Trophoblast cell (in vitro differentiated cells and primary cell): ENCODE results near the gene ARRDC1.

Experiments used
- DNase-seq, 2 donors: peaks; one replicate each; pipeline ENCODE4 v3.0.0-alpha.2; 2016
- H2AFZ ChIP-seq: 2 replicates; pipeline ENCODE4 v1.6.1; 2013; ENCODE audit warnings: low read length, moderate library complexity, mild to moderate bottlenecking; ENCODE audit not compliant: insufficient read depth, poor library complexity
- H2AK5ac ChIP-seq: 2 replicates; pipeline ENCODE4 v1.6.1; 2013; ENCODE audit warnings: mild to moderate bottlenecking, low read length
- H2BK120ac ChIP-seq: 2 replicates; pipeline ENCODE4 v1.6.1; 2013; ENCODE audit warnings: low read length, mild to moderate bottlenecking, moderate library complexity; ENCODE audit not compliant: insufficient read depth, poor library complexity
- H2BK12ac ChIP-seq: 2 replicates; pipeline ENCODE4 v1.6.1; 2013; ENCODE audit warnings: mild to moderate bottlenecking, low read length, moderate library complexity
- H2BK5ac ChIP-seq: 2 replicates; pipeline ENCODE4 v1.6.1; 2013; ENCODE audit warnings: low read length, low read depth, moderate library complexity, mild to moderate bottlenecking; ENCODE audit not compliant: poor library complexity
- H3K14ac ChIP-seq: 2 replicates; pipeline ENCODE4 v1.6.1; 2013; ENCODE audit warnings: mild to moderate bottlenecking, low read length
- H3K18ac ChIP-seq: 2 replicates; pipeline ENCODE4 v1.6.1; 2013; ENCODE audit warnings: mild to moderate bottlenecking, low read length
- H3K23ac ChIP-seq: 2 replicates; pipeline ENCODE4 v1.6.1; 2013; ENCODE audit warnings: low read length
- H3K27ac ChIP-seq: 2 replicates; pipeline ENCODE4 v1.5.1; 2013; ENCODE audit warnings: low read depth, mild to moderate bottlenecking, inconsistent platforms, low read length, moderate library complexity
- H3K27me3 ChIP-seq: 2 replicates; pipeline ENCODE4 v1.6.1; 2013; ENCODE audit warnings: inconsistent platforms, mild to moderate bottlenecking, low read length, moderate library complexity; ENCODE audit not compliant: insufficient read depth
- H3K36me3 ChIP-seq, 2 experiments: 1 replicate in 1 of 2; 2 replicates in 1 of 2; pipeline ENCODE4 v1.6.1; 2013; ENCODE audit warnings: low read length in 2 of 2, mild to moderate bottlenecking in 2 of 2, moderate library complexity in 1 of 2; ENCODE audit not compliant: insufficient read depth in 2 of 2, control insufficient read depth in 1 of 2
- H3K4ac ChIP-seq: 2 replicates; pipeline ENCODE4 v1.6.1; 2013; ENCODE audit warnings: low read depth, mild to moderate bottlenecking, low read length, moderate library complexity
- H3K4me1 ChIP-seq, 2 experiments: 1 replicate in 1 of 2; 2 replicates in 1 of 2; pipeline ENCODE4 v1.6.1; 2013; ENCODE audit warnings: low read length in 2 of 2, mild to moderate bottlenecking in 2 of 2, moderate library complexity in 1 of 2; ENCODE audit not compliant: insufficient read depth in 2 of 2, control insufficient read depth in 1 of 2
- H3K4me2 ChIP-seq: 2 replicates; pipeline ENCODE4 v1.6.1; 2013; ENCODE audit warnings: inconsistent platforms, mild to moderate bottlenecking, low read length, moderate library complexity
- H3K4me3 ChIP-seq: 2 replicates; pipeline ENCODE4 v1.5.1; 2013; ENCODE audit warnings: mild to moderate bottlenecking, low read depth, low read length, inconsistent platforms
- H3K79me1 ChIP-seq: one replicate; pipeline ENCODE4 v1.6.1; 2013; ENCODE audit warnings: low read length
- H3K79me2 ChIP-seq: 2 replicates; pipeline ENCODE4 v1.6.1; 2013; ENCODE audit warnings: low read length, mild to moderate bottlenecking; ENCODE audit not compliant: control insufficient read depth, insufficient read depth, poor library complexity
- H3K9ac ChIP-seq: 2 replicates; pipeline ENCODE4 v1.6.1; 2013; ENCODE audit warnings: mild to moderate bottlenecking, low read length
- H3K9me3 ChIP-seq: 2 replicates; pipeline ENCODE4 v1.6.1; 2013; ENCODE audit warnings: low read depth, mild to moderate bottlenecking, control low read depth, inconsistent platforms, low read length; ENCODE audit not compliant: insufficient read depth
- H4K12ac ChIP-seq: 2 replicates; pipeline ENCODE4 v1.6.1; 2013; ENCODE audit warnings: low read depth, mild to moderate bottlenecking, low read length, moderate library complexity
- H4K8ac ChIP-seq: 2 replicates; pipeline ENCODE4 v1.6.1; 2013; ENCODE audit warnings: low read depth, mild to moderate bottlenecking, low read length, moderate library complexity
- H4K91ac ChIP-seq: one replicate; pipeline ENCODE4 v1.6.1; 2013; ENCODE audit warnings: low read depth, mild to moderate bottlenecking, low read length, moderate library complexity
- WGBS: extraction: QIAGEN DNeasy Blood & Tissue Kit; methylation state at CpG from one replicate; pipeline ENCODE4 v1.1.7; 2013; ENCODE audit warnings: missing lambda C conversion rate; ENCODE audit not compliant: insufficient read length, insufficient coverage; ENCODE audit errors: extremely low coverage; 5-methylcytosine and 5-hydroxymethylcytosine counted together

Gene ARRDC1

GRCh38 chr9:137614631-137615386, 9.3 kb downstream of the ARRDC1 start:
- Histone ChIP-seq H3K4ac (no peak overlapping the region), H3K4me3 (no peak overlapping the region), H2BK12ac (no peak overlapping the region), H4K91ac (no peak overlapping the region), H3K9me3 (peaks cover 1% of the 10 kb centered on the region), H3K27ac (no peak overlapping the region), H3K36me3 (peaks cover 31 to 33% of the 10 kb centered on the region in 2 experiments), H2BK120ac (no peak overlapping the region), H3K4me1 (peaks cover 23 to 29% of the 10 kb centered on the region in 2 experiments), H4K12ac (no peak overlapping the region), H2AK5ac (no peak overlapping the region), H3K9ac (no peak overlapping the region), H3K23ac (no peak overlapping the region), H3K4me2 (no peak overlapping the region), H3K14ac (no peak overlapping the region), H3K18ac (no peak overlapping the region), H2AFZ (no peak overlapping the region), H3K79me1 (peaks cover 29% of the 10 kb centered on the region), H4K8ac (no peak overlapping the region), H3K79me2 (peaks cover 12% of the 10 kb centered on the region), H2BK5ac (no peak overlapping the region), H3K27me3 (no peaks in the 10 kb centered on the region)
- WGBS, result no CpG with 5 or more reads among the region's 25 CpGs
- no peak for DNase-seq

GRCh38 chr9:137615387-137615871, 9.9 kb downstream of the ARRDC1 start:
- Histone ChIP-seq H2BK120ac (no peak overlapping the region), H3K27me3 (no peaks in the 10 kb centered on the region), H3K4ac (no peak overlapping the region), H3K36me3 (peaks cover 31 to 33% of the 10 kb centered on the region in 2 experiments), H2BK5ac (no peak overlapping the region), H3K27ac (no peak overlapping the region), H3K79me2 (peaks cover 13% of the 10 kb centered on the region), H3K18ac (no peak overlapping the region), H2BK12ac (no peak overlapping the region), H2AK5ac (no peak overlapping the region), H2AFZ (no peak overlapping the region), H3K4me2 (no peak overlapping the region), H3K9me3 (peaks cover 1% of the 10 kb centered on the region), H3K4me3 (no peak overlapping the region), H3K4me1 (peaks cover 23 to 29% of the 10 kb centered on the region in 2 experiments), H3K14ac (no peak overlapping the region), H3K23ac (no peak overlapping the region), H4K12ac (no peak overlapping the region), H4K91ac (no peak overlapping the region), H4K8ac (no peak overlapping the region), H3K79me1 (peaks cover 29% of the 10 kb centered on the region), H3K9ac (no peak overlapping the region)
- no peak for DNase-seq
- no CpG with 5 or more reads among the region's 19 CpGs for WGBS

- H3K4me1 ChIP-seq, result peaks cover 3 to 8% of the 10 kb centered on the region in 2 experiments
- H2BK120ac ChIP-seq, result peak within 1 kb of the TSS; percentile 94
- peak within 1 kb of the TSS; percentile 85 for H3K4ac ChIP-seq
- H3K14ac ChIP-seq, result peak within 1 kb of the TSS; percentile 99
- peak within 1 kb of the TSS; percentile 98 for H3K9ac ChIP-seq
- peaks cover 31 to 32% of the 10 kb centered on the region in 2 experiments for H3K36me3 ChIP-seq
- peak within 1 kb of the TSS; percentile 90 for H3K27ac ChIP-seq
- no peaks in the 10 kb centered on the region for H3K27me3 ChIP-seq
- peak within 1 kb of the TSS; percentile 93 for H3K4me3 ChIP-seq
- H4K12ac ChIP-seq, result peak within 1 kb of the TSS; percentile 98
- peak within 1 kb of the TSS; percentile 94 for H3K18ac ChIP-seq
- no peak within 1 kb of the TSS for H3K23ac ChIP-seq
- H3K79me2 ChIP-seq, result peaks cover 13% of the 10 kb centered on the region
- H4K8ac ChIP-seq, result peak within 1 kb of the TSS; percentile 100
- DNase-seq, result peak; percentile 85 to 96
- no CpG with 5 or more reads among the region's 94 CpGs for WGBS
- peak within 1 kb of the TSS; percentile 99 for H2AK5ac ChIP-seq
- H3K4me2 ChIP-seq, result peak within 1 kb of the TSS; percentile 86
- peak within 1 kb of the TSS; percentile 89 for H2BK5ac ChIP-seq
- peak within 1 kb of the TSS; percentile 98 for H4K91ac ChIP-seq
- H3K79me1 ChIP-seq, result peaks cover 10% of the 10 kb centered on the region
- H2AFZ ChIP-seq, result peak within 1 kb of the TSS; percentile 97
- peak within 1 kb of the TSS; percentile 20 for H2BK12ac ChIP-seq
- peaks cover 1% of the 10 kb centered on the region for H3K9me3 ChIP-seq
Measured at GRCh38 chr9:137618105-137619067, 12.9 kb downstream of the ARRDC1 start, which contains the start of gene EHMT1. EHMT1 (plus strand) TSS chr9:137619005; CDS start chr9:137619029, 24 bp downstream.
